SK-N-MC (cell line): Measurements from ENCODE around the gene MCCC2.
A peak's percentile ranks its signal among the peaks of the same experiment; 100 is the strongest.
"Not testable (repeated sequence)": the region's sequence is repeated elsewhere in the genome, so short reads cannot be mapped to it uniquely, and the experiment has no call there.

Experiments
- DNase-seq: peaks from one replicate; pipeline ENCODE4 v3.0.0-alpha.2; 2011; ENCODE audit warnings: low read depth, low spot score
- H3K27ac ChIP-seq: fragments of 200-600 bp; sonication (generic); 2 replicates; pipeline ENCODE4 v1.5.1; 2016; ENCODE audit warnings: mixed run types
- H3K36me3 ChIP-seq: fragments of 200-600 bp; sonication (generic); 2 replicates; pipeline ENCODE4 v1.6.1; 2017; ENCODE audit warnings: antibody characterized with exemption, low read length, mixed read lengths; ENCODE audit not compliant: insufficient read depth
- H3K4me3 ChIP-seq: fragments of 200-600 bp; sonication (generic); 2 replicates; pipeline ENCODE4 v1.5.1; 2016
- H3K9ac ChIP-seq: fragments of 200-600 bp; sonication (generic); 2 replicates; pipeline ENCODE4 v1.8.0; 2017; ENCODE audit warnings: mixed run types, mixed read lengths; ENCODE audit not compliant: insufficient read length
- H3K9me3 ChIP-seq: fragments of 200-600 bp; sonication (generic); 2 replicates; pipeline ENCODE4 v1.6.1; 2017; ENCODE audit warnings: low read depth, mild to moderate bottlenecking, antibody characterized with exemption, low read length, moderate library complexity, mixed read lengths
- EZH2 ChIP-seq: fragments of 200-600 bp; sonication (generic); IDR thresholded peaks from one replicate; pipeline ENCODE4 v1.6.1; 2017; ENCODE audit warnings: antibody characterized with exemption
- FOXP2 ChIP-seq: optimal IDR thresholded peaks from 2 replicates; pipeline ENCODE3; 2011; ENCODE audit warnings: mild to moderate bottlenecking, moderate library complexity; ENCODE audit not compliant: insufficient read depth; ENCODE audit errors: extremely low read length, control extremely low read depth
- POLR2AphosphoS5 ChIP-seq: IDR thresholded peaks from 2 replicates; pipeline ENCODE4 v1.6.1; 2012; ENCODE audit warnings: mild to moderate bottlenecking, low read depth, low read length, borderline replicate concordance

Gene MCCC2

GRCh38 chr5:71589903-71590302 is 2.8 kb downstream of the MCCC2 start:
- no peak overlapping the region for H3K9ac ChIP-seq
- no peak for DNase-seq
- TF ChIP-seq FOXP2: no peak
- no peak for TF ChIP-seq EZH2
- no peak for TF ChIP-seq POLR2AphosphoS5
- no peaks in the 10 kb centered on the region for H3K9me3 ChIP-seq
- H3K27ac ChIP-seq: no peak overlapping the region
- no peaks in the 10 kb centered on the region for H3K36me3 ChIP-seq
- H3K4me3 ChIP-seq: no peak overlapping the region

GRCh38 chr5:71591100-71591499 is 4.0 kb downstream of the MCCC2 start:
- H3K9me3 ChIP-seq: no peaks in the 10 kb centered on the region
- peaks cover under 1% of the 10 kb centered on the region; the same call in 1 of the 2 replicates for H3K36me3 ChIP-seq
- H3K9ac ChIP-seq: no peak overlapping the region
- no peak for DNase-seq
- H3K27ac ChIP-seq: no peak overlapping the region
- no peak overlapping the region for H3K4me3 ChIP-seq
- TF ChIP-seq EZH2: no peak

- Histone ChIP-seq H3K9me3 (no peaks in the 10 kb centered on the region), H3K36me3 (peaks cover 21% of the 10 kb centered on the region)
These were observed 9.0 kb downstream of the MCCC2 start for GRCh38 chr5:71596169-71596568.

GRCh38 chr5:71597001-71597400 is 9.9 kb downstream of the MCCC2 start:
- no peak for DNase-seq
- H3K9me3 ChIP-seq: no peaks in the 10 kb centered on the region
- no peak for TF ChIP-seq FOXP2
- TF ChIP-seq EZH2: no peak
- no peak for TF ChIP-seq POLR2AphosphoS5
- no peak overlapping the region for H3K4me3 ChIP-seq
- H3K36me3 ChIP-seq: peaks cover 28% of the 10 kb centered on the region
- no peak overlapping the region for H3K27ac ChIP-seq
- H3K9ac ChIP-seq: no peak overlapping the region

More at GRCh38 chr5:71596169-71596568, 9.0 kb downstream of the MCCC2 start:
- no peak overlapping the region for H3K9ac ChIP-seq
- H3K4me3 ChIP-seq: no peak overlapping the region
- no peak for TF ChIP-seq POLR2AphosphoS5
- TF ChIP-seq FOXP2: no peak
- no peak for TF ChIP-seq EZH2
- DNase-seq: no peak
- H3K27ac ChIP-seq: no peak overlapping the region

- Histone ChIP-seq H3K27ac (no peak overlapping the region), H3K9ac (no peak overlapping the region), H3K36me3 (peaks cover 37% of the 10 kb centered on the region), H3K9me3 (no peaks in the 10 kb centered on the region), H3K4me3 (no peak overlapping the region)
- no peak for DNase-seq
- no peak for TF ChIP-seq EZH2
- TF ChIP-seq POLR2AphosphoS5: no peak
- TF ChIP-seq FOXP2: no peak
These were observed 13.6 kb downstream of the MCCC2 start for GRCh38 chr5:71600783-71601182.

- Histone ChIP-seq H3K36me3 (peaks cover 33% of the 10 kb centered on the region), H3K9me3 (no peaks in the 10 kb centered on the region), H3K27ac (0 out of 2 replicates have a peak overlapping the region, but pooled peaks have one; percentile 1), H3K9ac (no peak overlapping the region), H3K4me3 (no peak overlapping the region)
- TF ChIP-seq EZH2 (no peak), FOXP2 (no peak), POLR2AphosphoS5 (no peak)
- no peak for DNase-seq
These were observed 14.3 kb downstream of the MCCC2 start for GRCh38 chr5:71601222-71602026.

- not testable (repeated sequence) for DNase-seq, H3K9ac ChIP-seq, H3K9me3 ChIP-seq, H3K36me3 ChIP-seq, H3K27ac ChIP-seq, H3K4me3 ChIP-seq
These were observed 22.8 kb downstream of the MCCC2 start for GRCh38 chr5:71609916-71610315.

GRCh38 chr5:71615809-71616208 is 28.7 kb downstream of the MCCC2 start:
- TF ChIP-seq EZH2 (no peak), POLR2AphosphoS5 (no peak), FOXP2 (no peak)
- no peak for DNase-seq
- no peak overlapping the region for H3K4me3 ChIP-seq
- H3K9ac ChIP-seq: no peak overlapping the region
- no peaks in the 10 kb centered on the region for H3K9me3 ChIP-seq
- H3K36me3 ChIP-seq: peaks cover 4% of the 10 kb centered on the region; the same call in 1 of the 2 replicates
- no peak overlapping the region for H3K27ac ChIP-seq

- Histone ChIP-seq H3K4me3 (no peak overlapping the region), H3K36me3 (peaks cover 4% of the 10 kb centered on the region; the same call in 1 of the 2 replicates), H3K9ac (no peak overlapping the region), H3K9me3 (no peaks in the 10 kb centered on the region), H3K27ac (no peak overlapping the region)
- DNase-seq: no peak
- TF ChIP-seq EZH2 (no peak), POLR2AphosphoS5 (no peak), FOXP2 (no peak)
These were observed 33.5 kb downstream of the MCCC2 start for GRCh38 chr5:71620630-71621029.
